GM11168 (cell line): ENCODE data around the gene KRT222.

ENCODE experiments used
- in situ Hi-C: fragments of 300-500 bp; cut with MboI; formaldehyde crosslinking; loops from one replicate; pipeline ENCODE4 v1.12.0; 2022; ENCODE audit warnings: low sequenced_read_pairs; ENCODE audit not compliant: unreplicated experiment

The KRT222 gene

GRCh38 chr17:40617678-40618240 lies 47.2 kb downstream of the KRT222 start:
- in situ Hi-C loops, result loop anchor here (25.0 kb wide), 1 partner anchor 1045 kb away; no protein-coding TSS in a partner anchor

GRCh38 chr17:40616592-40616991 lies 48.4 kb downstream of the KRT222 start:
- in situ Hi-C loops, result loop anchor here (25.0 kb wide), 1 partner anchor 1046 kb away; no protein-coding TSS in a partner anchor

DNA sequence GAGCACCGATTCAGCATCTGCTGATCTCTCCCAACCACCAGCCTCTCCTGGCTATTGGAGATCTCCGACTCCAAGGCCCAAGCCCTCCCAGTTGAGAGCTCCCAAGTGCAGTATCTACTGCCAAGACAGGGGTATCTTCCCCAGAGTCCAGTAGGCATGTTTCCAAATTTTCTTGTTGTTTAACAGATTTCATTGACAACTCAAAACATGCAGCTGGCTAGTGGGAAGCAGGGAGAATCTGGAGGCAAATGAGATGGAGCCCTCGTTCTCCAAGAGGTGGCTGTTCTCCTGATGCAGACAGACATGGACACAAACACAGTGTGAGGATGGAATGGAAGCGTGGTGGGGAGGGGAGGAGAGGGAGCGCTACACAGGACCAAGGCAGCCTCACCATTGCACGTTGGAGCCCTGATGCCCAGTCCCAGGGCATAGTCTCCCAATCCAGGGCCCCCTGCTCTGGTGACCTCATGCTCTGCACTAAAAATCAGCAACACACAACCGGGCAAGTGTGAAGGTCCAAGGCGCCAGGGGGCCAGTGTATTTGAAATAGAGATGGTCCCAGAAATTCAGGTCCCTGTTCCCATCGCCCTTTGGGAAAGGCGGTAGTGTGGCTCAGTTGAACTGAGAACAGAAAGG lies 49.0 kb downstream of the KRT222 start:
- in situ Hi-C loops, result loop anchor here (25.0 kb wide), 1 partner anchor 1046 kb away; no protein-coding TSS in a partner anchor

DNA sequence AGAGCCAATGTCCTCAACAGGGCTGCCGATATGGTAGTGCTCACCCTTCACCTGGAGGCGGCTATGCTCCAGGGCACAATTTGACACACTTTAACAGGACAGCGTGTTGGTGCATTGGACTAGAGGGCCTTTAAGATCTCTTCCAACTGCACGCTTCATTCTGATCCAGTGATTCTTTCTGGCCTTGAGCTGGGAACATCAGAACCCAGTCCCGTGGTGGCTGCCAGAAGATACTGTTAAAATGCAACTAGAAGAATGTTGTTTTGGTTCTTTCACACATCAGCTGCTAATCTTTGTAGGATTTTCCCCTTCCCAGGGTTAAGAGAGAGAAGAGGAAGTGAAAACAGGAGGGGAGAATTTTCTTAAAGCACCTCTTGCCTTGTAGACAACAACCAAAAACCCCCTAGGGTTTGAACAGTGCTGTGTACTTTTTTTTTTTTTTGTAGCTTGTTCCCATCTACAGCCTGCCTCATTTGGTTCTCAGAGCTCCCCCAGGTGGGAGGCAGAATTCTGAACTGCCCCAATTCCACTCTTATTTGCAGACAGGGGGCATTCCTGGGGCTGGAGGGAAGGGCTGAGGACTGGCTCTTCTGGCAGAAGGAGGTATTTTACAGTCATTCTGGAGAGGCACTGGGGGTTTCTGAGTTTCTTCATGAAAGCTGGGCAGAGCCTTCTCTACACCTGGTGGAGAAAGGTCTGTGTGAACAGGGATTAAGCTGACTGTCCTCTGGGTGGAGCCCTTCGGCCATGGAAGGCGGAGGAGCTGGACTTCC lies 49.7 kb downstream of the KRT222 start:
- in situ Hi-C loops, result loop anchor here (25.0 kb wide), 1 partner anchor 1047 kb away; no protein-coding TSS in a partner anchor

- in situ Hi-C loops, result loop anchor here (25.0 kb wide), 1 partner anchor 1048 kb away; no protein-coding TSS in a partner anchor
These were observed 50.4 kb downstream of the KRT222 start for GRCh38 chr17:40614431-40615067.

GRCh38 chr17:40613467-40614154 lies 51.4 kb downstream of the KRT222 start:
- in situ Hi-C loops, result loop anchor here (25.0 kb wide), 1 partner anchor 1049 kb away; no protein-coding TSS in a partner anchor

DNA sequence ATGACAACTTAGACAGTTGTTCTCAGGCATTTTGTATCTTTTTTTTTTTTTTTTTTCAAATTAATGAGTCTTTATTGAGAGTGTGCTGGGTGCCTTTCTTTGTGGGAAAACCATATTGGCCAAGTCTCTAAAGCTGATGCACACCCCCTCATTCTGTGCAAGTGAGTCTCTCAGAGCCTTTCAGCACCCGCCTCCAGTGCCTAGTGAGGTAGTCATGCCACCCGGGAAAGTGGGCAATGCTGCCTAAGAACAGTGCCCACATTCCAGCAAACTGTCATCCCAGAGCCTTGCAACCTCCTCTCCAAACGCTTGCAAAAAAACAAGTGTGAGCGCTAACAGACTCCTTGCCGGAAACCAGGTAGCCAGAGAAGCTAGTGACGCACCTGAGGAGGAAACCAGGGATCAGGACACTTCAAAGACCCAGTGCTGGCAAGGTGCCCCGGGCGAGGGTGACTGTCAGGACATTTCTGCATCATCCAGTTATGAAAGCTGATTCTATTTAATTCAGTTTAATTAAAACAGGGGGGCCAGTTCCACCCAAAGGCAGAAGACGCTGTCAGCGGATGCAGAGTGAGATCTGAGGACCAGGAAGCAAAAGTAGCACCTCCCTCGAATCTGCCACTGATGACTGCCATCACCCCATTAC lies 52.3 kb downstream of the KRT222 start:
- in situ Hi-C loops, result loop anchor here (25.0 kb wide), 1 partner anchor 1050 kb away; no protein-coding TSS in a partner anchor

- in situ Hi-C loops, result loop anchor here (25.0 kb wide), 1 partner anchor 1050 kb away; no protein-coding TSS in a partner anchor
These were observed 53.0 kb downstream of the KRT222 start for GRCh38 chr17:40611840-40612474.

DNA sequence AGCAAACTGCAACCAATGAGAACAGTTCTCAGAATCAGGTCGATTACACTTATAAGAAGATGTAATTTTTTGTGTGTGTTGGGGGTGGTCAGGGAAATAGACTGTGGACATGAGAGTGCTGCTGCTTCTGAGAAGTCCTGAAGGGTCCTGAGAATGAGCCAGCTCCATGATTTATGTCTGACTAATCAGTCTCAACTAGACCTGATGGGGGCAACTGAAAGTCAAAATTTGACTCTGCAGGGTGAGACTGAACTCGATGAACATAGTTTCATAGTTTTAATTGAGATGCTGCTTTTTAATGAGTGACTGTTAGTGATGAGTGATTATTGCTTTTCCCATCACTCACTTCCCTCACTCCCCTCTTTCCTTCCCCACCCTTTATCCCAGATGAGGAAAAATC lies 54.6 kb downstream of the KRT222 start:
- in situ Hi-C loops, result loop anchor here (25.0 kb wide), 1 partner anchor 1052 kb away; no protein-coding TSS in a partner anchor

DNA sequence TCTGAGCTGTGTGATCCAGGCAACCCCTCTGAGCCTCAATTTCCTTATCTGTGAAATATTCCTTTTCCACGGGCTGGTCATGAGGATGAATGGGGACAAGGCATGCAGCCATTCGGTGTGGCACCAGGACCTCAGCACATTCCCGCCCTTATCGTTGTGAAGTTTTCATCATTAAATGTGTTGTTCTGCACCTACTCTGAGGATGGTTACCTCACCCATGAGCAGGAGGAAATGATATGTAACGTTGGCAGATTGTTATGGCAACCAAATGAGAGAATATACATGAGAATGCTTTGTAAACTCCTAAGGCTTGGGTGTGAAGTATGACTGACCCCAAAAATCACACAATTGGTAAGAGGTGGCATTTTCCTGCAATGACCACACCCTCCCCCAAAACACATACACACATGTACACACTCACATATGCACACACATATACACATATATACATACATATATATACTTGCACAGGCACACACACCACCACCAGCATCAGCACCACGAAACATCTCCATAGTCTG lies 56.9 kb downstream of the KRT222 start:
- in situ Hi-C loops, result loop anchor here (25.0 kb wide), 1 partner anchor 1054 kb away; no protein-coding TSS in a partner anchor

- in situ Hi-C loops, result loop anchor here (25.0 kb wide), 1 partner anchor 1055 kb away; no protein-coding TSS in a partner anchor
These were observed 57.3 kb downstream of the KRT222 start for GRCh38 chr17:40607641-40608040.

- in situ Hi-C loops, result loop anchor here (25.0 kb wide), 1 partner anchor 1056 kb away; no protein-coding TSS in a partner anchor
These were observed 58.2 kb downstream of the KRT222 start for GRCh38 chr17:40606548-40607353.

DNA sequence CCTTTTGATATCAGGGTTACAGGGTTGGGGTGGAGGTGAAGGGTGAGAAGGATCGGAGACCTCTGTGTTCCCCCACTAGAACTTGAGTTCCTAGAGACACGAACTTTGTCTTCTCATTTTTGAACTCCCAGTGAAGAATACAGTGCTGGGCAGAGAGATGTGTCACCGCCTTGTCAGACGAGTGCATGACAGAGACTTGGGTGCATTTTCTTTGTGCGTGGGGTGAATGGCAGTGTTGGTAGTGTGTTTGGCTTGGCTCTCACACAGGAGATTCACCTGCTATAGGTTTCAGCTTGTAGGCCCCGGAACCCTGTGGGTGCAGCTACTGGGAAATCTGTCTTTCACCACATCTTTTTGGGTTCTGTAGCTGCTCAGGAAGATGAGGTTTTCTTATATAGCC lies 59.7 kb downstream of the KRT222 start:
- in situ Hi-C loops, result loop anchor here (25.0 kb wide), 1 partner anchor 1057 kb away; no protein-coding TSS in a partner anchor
